Upper lobe of left lung (tissue), 4 donors: Measurements from ENCODE around the gene ARHGAP15.

ENCODE experiments used
- CTCF ChIP-seq, 6 experiments: fragments of 450-650 bp in 4 of 6; fragments of 200-600 bp in 2 of 6; sonication (generic) in 2 of 6; IDR thresholded peaks; one replicate each; pipeline ENCODE4 v1.5.1; 2016 to 2019; ENCODE audit warnings: antibody characterized with exemption in 6 of 6
- EP300 ChIP-seq, 4 donors: sonication (generic); formaldehyde crosslinking; IDR thresholded peaks; one replicate each; pipeline ENCODE4 v1.5.1; 2017; ENCODE audit warnings: antibody characterized with exemption in 4 of 4, control low read depth in 2 of 4
- POLR2A ChIP-seq, 4 donors: fragments of 450-650 bp; IDR thresholded peaks; one replicate each; pipeline ENCODE4 v1.5.1; 2016 to 2017; ENCODE audit warnings: antibody characterized with exemption in 4 of 4, mild to moderate bottlenecking in 2 of 4
- POLR2AphosphoS5 ChIP-seq, 2 donors: sonication (generic); formaldehyde crosslinking; IDR thresholded peaks; one replicate each; pipeline ENCODE4 v1.5.1; 2017; ENCODE audit warnings: antibody characterized with exemption in 2 of 2

- TF ChIP-seq CTCF (IDR thresholded peaks at IDR 0.05) (no peak), POLR2AphosphoS5 (IDR thresholded peaks at IDR 0.05) (no peak), POLR2A (IDR thresholded peaks at IDR 0.05) (no peak), EP300 (IDR thresholded peaks at IDR 0.05) (no peak)
Measured at GRCh38 chr2:143163499-143163898, 34.3 kb downstream of the ARHGAP15 start.
